ENCODE results near the gene HFM1. TPM values are rescaled to one million over a fixed set of nuclear protein-coding genes. Genes with fewer than 3 reads are reported as not detected.

Gene HFM1
- total and polyA plus RNA-seq, 9 of the 15 experiments (the other 6 are each of a cell fraction or from before 2014, with no cell fraction given), result 1.5 to 6.4 (median 3.7) TPM

GRCh38 chr1:91224878-91225277 is 179.8 kb downstream of the HFM1 start:
- Histone ChIP-seq H3K9me3 (replicated peaks; ENCODE audit: control insufficient read depth, insufficient read depth, low read depth, low read length) (no peaks in the 10 kb centered on the region), H3K27ac (ENCODE audit: extremely low read depth, low read depth, low read length) (no peak overlapping the region), H3K4me2 (ENCODE audit: insufficient read depth, low read length) (no peak overlapping the region), H3K9ac (ENCODE audit: insufficient read depth in 1 of 2, low read depth in 2 of 2, low read length in 2 of 2) (no peak overlapping the region), H3K36me3 (ENCODE audit: control insufficient read depth, insufficient read depth, low read length) (no peaks in the 10 kb centered on the region), H3K4me1 (replicated peaks in 1 of 2; ENCODE audit: control insufficient read depth in 2 of 2, insufficient read depth in 2 of 2, low read length in 2 of 2) (no peaks in the 10 kb centered on the region), H3K27me3 (ENCODE audit: control insufficient read depth in 2 of 2, insufficient read depth in 2 of 2, low read length in 2 of 2) (peaks cover 0 to 2% of the 10 kb centered on the region in 2 experiments; a peak in 2 of 5 replicates), H3K79me2 (ENCODE audit: control insufficient read depth, insufficient read depth, low read length) (no peaks in the 10 kb centered on the region), H2AFZ (ENCODE audit: low read depth, low read length) (no peak overlapping the region), H3K9me1 (ENCODE audit: control insufficient read depth, insufficient read depth, low read length) (no peaks in the 10 kb centered on the region), H4K20me1 (replicated peaks; ENCODE audit: control insufficient read depth, insufficient read depth, low read length) (no peaks in the 10 kb centered on the region), H3K4me3 (no peak overlapping the region)
- in situ Hi-C loops (cut with MboI) (no loop called here), intact Hi-C loops (cut with micrococcal nuclease) (no loop called here)
- ATAC-seq (no peak), DNase-seq (ENCODE audit: extremely low read depth in 1 of 4, low spot score in 3 of 4) (no peak), FAIRE-seq (no peak)
- BruUV-seq (replicated peaks), result no TSS peak
- 0% methylated on average over 4 of the region's 4 CpGs for WGBS (ENCODE audit: insufficient coverage, low coverage, missing lambda C conversion rate)
- ChIA-PET CTCF (ENCODE audit: low intra/inter-chr PET ratio) (no interaction called here), POLR2A (no interaction called here)
- no peak for TF ChIP-seq RBM17 (IDR thresholded peaks at IDR 0.05; ENCODE audit: borderline replicate concordance, low read depth, low read length)
- no peak for TF ChIP-seq SUPT5H (IDR thresholded peaks at IDR 0.05)
- TF ChIP-seq ZNF143 (CRISPR knock-in tag; IDR thresholded peaks at IDR 0.05), result no peak
- no peak for TF ChIP-seq RNF2 (IDR thresholded peaks at IDR 0.05)
- no peak for TF ChIP-seq BRD9 (IDR thresholded peaks at IDR 0.05; ENCODE audit: low read depth, partially characterized antibody)
- TF ChIP-seq STAT5B (CRISPR knock-in tag; IDR thresholded peaks at IDR 0.05), result no peak
- no peak for TF ChIP-seq SRSF7 (optimal IDR thresholded peaks at IDR 0.05; ENCODE audit: low read depth, low read length)
- TF ChIP-seq HCFC1 (IDR thresholded peaks at IDR 0.05; ENCODE audit: low read depth, low read length), result no peak

GRCh38 chr1:91221017-91221416 is 183.6 kb downstream of the HFM1 start:
- Histone ChIP-seq H3K9me1 (ENCODE audit: control insufficient read depth, insufficient read depth, low read length) (no peaks in the 10 kb centered on the region), H3K4me3 (no peak overlapping the region), H3K79me2 (ENCODE audit: control insufficient read depth, insufficient read depth, low read length) (no peaks in the 10 kb centered on the region), H2AFZ (ENCODE audit: low read depth, low read length) (no peak overlapping the region), H3K9ac (ENCODE audit: insufficient read depth in 1 of 2, low read depth in 2 of 2, low read length in 2 of 2) (no peak overlapping the region), H3K27ac (ENCODE audit: extremely low read depth, low read depth, low read length) (no peak overlapping the region), H3K9me3 (replicated peaks; ENCODE audit: control insufficient read depth, insufficient read depth, low read depth, low read length) (no peaks in the 10 kb centered on the region), H3K4me1 (replicated peaks in 1 of 2; ENCODE audit: control insufficient read depth in 2 of 2, insufficient read depth in 2 of 2, low read length in 2 of 2) (no peaks in the 10 kb centered on the region), H3K27me3 (ENCODE audit: control insufficient read depth in 2 of 2, insufficient read depth in 2 of 2, low read length in 2 of 2) (peaks cover 2 to 6% of the 10 kb centered on the region in 2 experiments; a peak in 2 of 5 replicates), H4K20me1 (replicated peaks; ENCODE audit: control insufficient read depth, insufficient read depth, low read length) (no peaks in the 10 kb centered on the region), H3K4me2 (ENCODE audit: insufficient read depth, low read length) (no peak overlapping the region), H3K36me3 (ENCODE audit: control insufficient read depth, insufficient read depth, low read length) (no peaks in the 10 kb centered on the region)
- ATAC-seq (no peak), FAIRE-seq (no peak), DNase-seq (ENCODE audit: extremely low read depth in 1 of 4, low spot score in 3 of 4) (no peak)
- ChIA-PET POLR2A (no interaction called here), CTCF (ENCODE audit: low intra/inter-chr PET ratio) (no interaction called here)
- intact Hi-C loops (cut with micrococcal nuclease), result no loop called here
- in situ Hi-C loops (cut with MboI), result no loop called here
- peak; percentile 15 for TF ChIP-seq ZFP36 (IDR thresholded peaks at IDR 0.05; ENCODE audit: low read depth, low read length, partially characterized antibody)
- TF ChIP-seq SMAD2 (IDR thresholded peaks at IDR 0.05; ENCODE audit: low read depth, low read length), result no peak
- 2% methylated on average over 4 of the region's 4 CpGs for WGBS (ENCODE audit: insufficient coverage, low coverage, missing lambda C conversion rate)
- no TSS peak for BruUV-seq (replicated peaks)

All from K562 (cell line).